ENCODE measurements around the gene CILP.

The CILP gene

GRCh38 chr15:65146438-65146837, 64.8 kb downstream of the CILP start:
- DNase-seq (ENCODE audit: low read depth, low spot score): no peak
